ENCODE results near the gene LYZL1.
"Not testable (repeated sequence)": the region's sequence is repeated elsewhere in the genome, so short reads cannot be mapped to it uniquely, and the experiment has no call there.

LYZL1 gene

DNA sequence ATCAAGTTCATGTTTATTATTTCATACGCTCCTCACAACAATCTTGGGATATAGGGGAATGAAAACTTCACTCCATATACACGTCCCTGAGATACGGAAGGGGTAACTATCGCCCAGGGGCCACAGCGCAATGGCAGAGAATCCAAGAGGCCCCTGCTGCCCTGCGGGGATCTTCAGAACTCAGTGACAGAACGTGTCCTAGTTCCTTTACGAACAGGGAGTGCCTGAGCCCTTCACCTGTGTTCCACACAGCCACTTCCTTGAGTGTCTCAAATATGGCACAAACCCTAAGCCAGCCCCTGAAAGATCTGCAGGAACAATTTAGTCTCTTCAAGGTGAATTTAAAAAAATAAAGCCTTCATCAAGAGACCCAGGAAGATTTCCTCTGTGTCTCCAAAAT, 25.9 kb downstream of the LYZL1 start:
- DNase-seq (ENCODE audit: extremely low spot score) = no peak
- no peak for TF ChIP-seq BHLHE40 (IDR thresholded peaks at IDR 0.05; ENCODE audit: borderline replicate concordance)
- TF ChIP-seq NFRKB (IDR thresholded peaks at IDR 0.05) = no peak
- no peak for TF ChIP-seq HDGF (IDR thresholded peaks at IDR 0.05; ENCODE audit: borderline replicate concordance)
- ChIA-PET POLR2A (no interaction called here), CTCF (interaction anchor here (1.6 kb wide), 1 partner anchor 10 kb away, joined by 10 read pairs; no protein-coding TSS in a partner anchor)

DNA sequence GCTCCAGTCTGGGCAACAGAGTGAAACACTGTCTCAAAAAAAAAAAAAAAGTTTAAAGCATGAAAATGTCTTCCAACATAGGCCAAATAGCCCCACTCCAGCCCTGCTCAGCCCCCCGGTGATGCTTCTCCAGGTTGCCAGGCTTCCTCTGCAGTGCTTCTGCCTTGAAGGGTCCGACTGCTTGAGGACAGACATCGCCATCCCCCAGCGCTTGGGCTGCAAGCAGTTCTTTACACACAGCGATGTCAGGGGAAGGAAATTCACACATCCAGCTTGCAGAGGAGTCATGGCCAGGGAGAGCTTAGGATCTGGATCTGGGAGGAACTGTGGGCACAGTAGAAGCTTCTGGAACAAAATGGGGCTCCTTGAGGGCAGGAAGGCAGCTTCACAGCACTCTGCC, 26.9 kb downstream of the LYZL1 start:
- CTCF ChIA-PET = interaction anchor here (0.6 kb wide), 1 partner anchor 1033 kb away, joined by 3 read pairs; the partner anchor contains the start of gene MTPAP
- no peak for TF ChIP-seq BHLHE40 (IDR thresholded peaks at IDR 0.05; ENCODE audit: borderline replicate concordance)
- TF ChIP-seq FOXA1 (IDR thresholded peaks at IDR 0.05) = no peak
- TF ChIP-seq TARDBP (IDR thresholded peaks at IDR 0.05) = no peak
- TF ChIP-seq ARNT (IDR thresholded peaks at IDR 0.05) = no peak
- no peak for TF ChIP-seq NFRKB (IDR thresholded peaks at IDR 0.05)
- no peak for TF ChIP-seq SUZ12 (IDR thresholded peaks at IDR 0.05)
- TF ChIP-seq ELF4 (IDR thresholded peaks at IDR 0.05) = no peak
- no peak for TF ChIP-seq CTBP1 (IDR thresholded peaks at IDR 0.05; ENCODE audit: borderline replicate concordance)
- no peak for TF ChIP-seq ZNF384 (IDR thresholded peaks at IDR 0.05)
- no peak for TF ChIP-seq FOXK2 (IDR thresholded peaks at IDR 0.05)
- TF ChIP-seq LEF1 (IDR thresholded peaks at IDR 0.05; ENCODE audit: borderline replicate concordance) = no peak
- TF ChIP-seq HDGF (IDR thresholded peaks at IDR 0.05; ENCODE audit: borderline replicate concordance) = no peak
- no peak for TF ChIP-seq L3MBTL2 (conservative IDR thresholded peaks at IDR 0.05)
- TF ChIP-seq, protein P1, sequence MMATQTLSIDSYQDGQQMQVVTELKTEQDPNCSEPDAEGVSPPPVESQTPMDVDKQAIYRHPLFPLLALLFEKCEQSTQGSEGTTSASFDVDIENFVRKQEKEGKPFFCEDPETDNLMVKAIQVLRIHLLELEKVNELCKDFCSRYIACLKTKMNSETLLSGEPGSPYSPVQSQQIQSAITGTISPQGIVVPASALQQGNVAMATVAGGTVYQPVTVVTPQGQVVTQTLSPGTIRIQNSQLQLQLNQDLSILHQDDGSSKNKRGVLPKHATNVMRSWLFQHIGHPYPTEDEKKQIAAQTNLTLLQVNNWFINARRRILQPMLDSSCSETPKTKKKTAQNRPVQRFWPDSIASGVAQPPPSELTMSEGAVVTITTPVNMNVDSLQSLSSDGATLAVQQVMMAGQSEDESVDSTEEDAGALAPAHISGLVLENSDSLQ (IDR thresholded peaks at IDR 0.05) = no peak
- no peak for TF ChIP-seq SP1 (IDR thresholded peaks at IDR 0.05)
- no peak for TF ChIP-seq FOXM1 (IDR thresholded peaks at IDR 0.05; ENCODE audit: borderline replicate concordance)
- POLR2A ChIA-PET = no interaction called here
- DNase-seq (ENCODE audit: extremely low spot score) = no peak

DNA sequence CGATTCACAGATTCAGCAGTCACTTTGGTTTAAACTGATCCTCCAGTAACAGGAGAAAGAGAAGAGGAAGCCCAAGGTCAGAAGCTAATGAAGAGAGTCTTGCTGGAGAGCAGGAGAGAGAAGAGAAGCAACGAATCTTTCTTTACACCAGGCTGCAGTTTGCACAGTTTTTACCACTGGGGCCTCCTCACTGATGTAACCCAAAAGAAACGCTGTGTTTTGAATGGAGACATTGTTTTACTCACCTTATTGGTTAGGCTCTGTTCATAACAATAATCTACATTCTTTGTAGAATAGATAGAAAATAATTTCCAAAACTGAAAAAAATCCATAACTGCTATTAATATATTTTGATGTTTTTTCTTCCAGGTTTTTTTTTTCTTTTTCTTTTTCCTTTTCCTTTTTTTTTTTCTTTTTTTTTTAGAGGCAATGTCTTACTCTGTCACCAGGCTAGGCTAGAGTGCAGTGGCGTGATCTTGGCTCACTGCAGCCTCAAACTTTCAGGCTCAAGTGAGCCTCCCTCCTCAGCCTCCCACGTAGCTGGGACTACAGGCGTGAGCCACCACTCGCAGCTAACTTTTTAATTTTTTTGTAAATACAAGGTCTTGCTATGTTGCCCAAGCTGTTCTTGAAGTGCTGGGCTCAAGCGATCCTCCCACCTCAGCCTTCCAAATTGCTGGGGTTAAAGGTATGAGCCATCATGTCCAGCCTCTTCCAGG, 27.6 kb downstream of the LYZL1 start:
- no peak for DNase-seq (ENCODE audit: extremely low spot score)
- TF ChIP-seq NFRKB (IDR thresholded peaks at IDR 0.05) (no peak), LEF1 (IDR thresholded peaks at IDR 0.05; ENCODE audit: borderline replicate concordance) (no peak), SUZ12 (IDR thresholded peaks at IDR 0.05) (no peak), L3MBTL2 (conservative IDR thresholded peaks at IDR 0.05) (no peak), SP1 (IDR thresholded peaks at IDR 0.05) (no peak), ARNT (IDR thresholded peaks at IDR 0.05) (no peak), HDGF (IDR thresholded peaks at IDR 0.05; ENCODE audit: borderline replicate concordance) (no peak), FOXA1 (IDR thresholded peaks at IDR 0.05) (no peak), CTBP1 (IDR thresholded peaks at IDR 0.05; ENCODE audit: borderline replicate concordance) (no peak), BHLHE40 (IDR thresholded peaks at IDR 0.05; ENCODE audit: borderline replicate concordance) (no peak), TARDBP (IDR thresholded peaks at IDR 0.05) (no peak), FOXK2 (IDR thresholded peaks at IDR 0.05) (no peak), ZNF384 (IDR thresholded peaks at IDR 0.05) (no peak)
- ChIA-PET CTCF (interaction anchor here (1.0 to 1.6 kb wide), 2 partner anchors 73 to 77 kb away, joined by 3 to 7 read pairs; no protein-coding TSS in a partner anchor), POLR2A (no interaction called here)

DNA sequence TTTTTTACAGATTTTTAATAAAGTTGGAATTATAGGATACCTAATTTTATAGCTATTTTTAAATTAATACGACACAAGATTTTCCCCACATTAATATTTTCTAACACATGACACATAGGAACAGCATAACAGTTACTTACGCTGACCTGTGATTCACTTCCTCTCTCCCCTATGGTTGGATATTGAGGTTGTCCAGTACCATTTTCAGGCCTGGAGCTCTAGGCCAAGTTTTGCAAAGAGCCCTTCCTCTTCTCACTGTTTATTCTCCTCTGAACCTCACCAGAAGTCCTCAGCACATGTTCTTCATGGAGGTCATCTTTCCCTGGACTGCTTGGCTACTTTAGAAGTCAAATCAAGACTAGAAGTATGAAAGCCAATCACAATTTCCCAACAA, 28.2 kb downstream of the LYZL1 start:
- CTCF ChIA-PET = interaction anchor here (1.0 to 1.6 kb wide), 2 partner anchors 73 to 77 kb away, joined by 3 to 7 read pairs; no protein-coding TSS in a partner anchor
- POLR2A ChIA-PET = no interaction called here
- TF ChIP-seq, protein P1 (IDR thresholded peaks at IDR 0.05) = no peak
- TF ChIP-seq L3MBTL2 (conservative IDR thresholded peaks at IDR 0.05) = no peak
- no peak for TF ChIP-seq FOXA1 (IDR thresholded peaks at IDR 0.05)
- TF ChIP-seq HDGF (IDR thresholded peaks at IDR 0.05; ENCODE audit: borderline replicate concordance) = no peak
- no peak for TF ChIP-seq SP1 (IDR thresholded peaks at IDR 0.05)
- TF ChIP-seq SUZ12 (IDR thresholded peaks at IDR 0.05) = no peak
- TF ChIP-seq ELF4 (IDR thresholded peaks at IDR 0.05) = no peak
- TF ChIP-seq NFRKB (IDR thresholded peaks at IDR 0.05) = no peak
- no peak for TF ChIP-seq FOXM1 (IDR thresholded peaks at IDR 0.05; ENCODE audit: borderline replicate concordance)
- no peak for TF ChIP-seq FOXK2 (IDR thresholded peaks at IDR 0.05)
- no peak for TF ChIP-seq ZNF384 (IDR thresholded peaks at IDR 0.05)
- no peak for TF ChIP-seq ARNT (IDR thresholded peaks at IDR 0.05)
- TF ChIP-seq BHLHE40 (IDR thresholded peaks at IDR 0.05; ENCODE audit: borderline replicate concordance) = no peak
- TF ChIP-seq LEF1 (IDR thresholded peaks at IDR 0.05; ENCODE audit: borderline replicate concordance) = no peak
- DNase-seq (ENCODE audit: extremely low spot score) = no peak

DNA sequence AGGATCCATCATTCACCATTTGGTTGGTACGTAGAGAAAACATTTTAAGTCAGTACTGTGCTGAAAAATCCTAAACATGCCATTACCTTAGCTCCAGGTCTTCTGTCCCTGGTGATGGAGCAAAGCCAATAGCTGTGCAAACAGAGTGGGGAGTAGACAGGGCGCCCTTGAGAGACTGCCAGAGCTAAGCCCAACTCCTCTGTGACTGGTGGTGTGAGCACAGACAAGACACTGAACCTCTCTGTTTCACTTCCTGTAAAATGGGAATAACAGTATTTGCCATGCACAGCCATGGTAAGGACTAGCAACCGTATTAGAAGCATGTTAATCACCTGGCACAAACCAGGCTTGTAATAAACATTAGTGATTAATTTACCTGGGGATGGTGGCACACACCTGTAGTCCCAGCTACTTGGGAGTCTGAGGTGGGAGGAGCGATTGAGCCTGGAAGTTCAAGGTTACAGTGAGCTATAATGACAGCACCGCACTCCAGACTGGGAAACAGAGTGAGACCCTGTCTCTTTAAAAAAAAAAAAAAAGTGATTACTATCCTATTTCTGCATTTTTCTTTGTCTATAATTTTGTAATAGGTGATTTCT, 28.7 kb downstream of the LYZL1 start:
- TF ChIP-seq L3MBTL2 (conservative IDR thresholded peaks at IDR 0.05) = no peak
- TF ChIP-seq NFRKB (IDR thresholded peaks at IDR 0.05) = no peak
- TF ChIP-seq ZNF384 (IDR thresholded peaks at IDR 0.05) = peak; percentile 90
- ChIA-PET POLR2A (no interaction called here), CTCF (interaction anchor here (1.0 to 1.6 kb wide), 2 partner anchors 74 to 78 kb away, joined by 3 to 7 read pairs; no protein-coding TSS in a partner anchor)
- DNase-seq (ENCODE audit: extremely low spot score) = no peak

DNA sequence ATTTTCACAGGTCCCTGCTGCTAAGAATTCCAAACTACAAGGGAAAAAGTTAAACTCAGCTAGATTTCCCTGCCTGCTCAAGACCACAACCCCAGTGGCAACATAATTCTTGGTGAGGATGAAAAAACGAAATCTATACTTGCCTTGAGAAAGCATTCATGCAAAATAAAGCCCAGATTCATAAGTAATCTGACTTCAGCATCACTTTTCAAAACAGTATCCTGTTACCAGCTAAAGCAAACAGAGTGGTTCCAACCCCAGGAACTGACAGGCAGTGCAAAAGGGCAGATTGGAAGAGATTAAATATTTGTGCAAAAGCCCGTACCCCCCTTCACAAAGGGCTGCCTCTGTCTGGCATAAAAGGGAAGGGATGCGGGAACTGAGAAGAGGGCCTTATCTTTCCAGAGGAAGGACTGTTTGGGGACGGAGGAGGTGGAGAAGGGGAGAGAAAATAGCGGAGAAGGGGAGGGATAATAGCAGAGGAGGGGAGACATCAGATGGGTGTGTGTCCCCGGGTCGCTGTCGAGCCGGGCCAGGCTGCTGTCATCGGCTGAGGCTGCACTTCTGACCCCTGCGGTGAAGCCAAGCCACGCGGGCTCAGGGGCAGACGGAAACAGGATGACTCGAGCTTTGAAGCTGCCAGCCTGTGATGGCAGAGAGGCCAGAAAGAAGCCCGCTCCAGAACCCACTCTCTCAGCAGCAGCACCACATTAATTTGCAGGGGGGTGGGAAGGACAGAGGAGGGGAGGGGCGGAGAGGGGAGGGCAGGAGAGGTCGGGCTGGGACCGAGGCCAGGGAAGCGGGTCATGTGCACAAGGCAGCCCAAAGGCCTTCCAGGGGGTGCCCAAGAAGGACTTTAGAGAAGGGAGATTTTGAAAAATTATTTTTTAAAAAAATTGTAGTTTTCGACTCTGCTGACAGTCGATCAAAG, 29.5 kb downstream of the LYZL1 start:
- POLR2A ChIA-PET; CTCF ChIA-PET; DNase-seq (ENCODE audit: extremely low spot score): not testable (repeated sequence)
